H1 (cell line): ENCODE measurements around the gene HNRNPA3. TPM values are rescaled to one million over a fixed set of nuclear protein-coding genes. Genes with fewer than 3 reads are reported as not detected.

Experiments
- CTCF ChIA-PET: fragments of 300-600 bp; sonication (Branson Sonifier 250); formaldehyde crosslinking; loops from one replicate; lab custom pipeline; 2021; ENCODE audit not compliant: partially characterized antibody; lab: Charles Lee
- POLR2A ChIA-PET: fragments of 300-600 bp; sonication (Branson Sonifier 250); formaldehyde crosslinking; loops from one replicate; lab custom pipeline; 2021; ENCODE audit warnings: inconsistent platforms; ENCODE audit not compliant: partially characterized antibody; lab: Charles Lee
- DNase-seq, 2 experiments: peaks; one replicate each; pipeline versions ENCODE4 v3.0.0 to v3.0.0-alpha.2; 2010 to 2022; ENCODE audit warnings: low spot score in 2 of 2, low read depth in 1 of 2, mixed read lengths in 1 of 2
- FAIRE-seq: peaks from 2 replicates; lab custom pipeline; 2011; peaks lifted over from hg19 to GRCh38; lab: Jason Lieb, UNC
- H2AFZ ChIP-seq: 2 replicates; pipeline ENCODE4 v1.8.1; 2012; ENCODE audit warnings: low read length, inconsistent platforms
- H2AK5ac ChIP-seq: 2 replicates; pipeline ENCODE4 v1.6.1; 2013; ENCODE audit warnings: low read depth, low read length
- H2BK120ac ChIP-seq: replicated peaks from 2 replicates; pipeline ENCODE3; 2013; ENCODE audit warnings: low read depth, low read length, inconsistent platforms
- H2BK12ac ChIP-seq: 2 replicates; pipeline ENCODE4 v1.6.1; 2013; ENCODE audit warnings: low read depth, low read length
- H2BK15ac ChIP-seq: 2 replicates; pipeline ENCODE4 v1.6.1; 2013; ENCODE audit warnings: low read length
- H2BK20ac ChIP-seq: 2 replicates; pipeline ENCODE4 v1.6.1; 2013; ENCODE audit warnings: low read length
- H2BK5ac ChIP-seq: 2 replicates; pipeline ENCODE4 v1.6.1; 2013; ENCODE audit warnings: low read depth, low read length
- H3K14ac ChIP-seq: 2 replicates; pipeline ENCODE4 v1.6.1; 2013; ENCODE audit warnings: inconsistent platforms; ENCODE audit not compliant: insufficient read length
- H3K18ac ChIP-seq: 2 replicates; pipeline ENCODE4 v1.6.1; 2013; ENCODE audit warnings: low read length; ENCODE audit errors: extremely low read depth
- H3K23ac ChIP-seq: 2 replicates; pipeline ENCODE4 v1.6.1; 2013; ENCODE audit warnings: inconsistent platforms; ENCODE audit not compliant: insufficient read length
- H3K23me2 ChIP-seq: 2 replicates; pipeline ENCODE4 v1.6.1; 2013; ENCODE audit warnings: low read depth, low read length
- H3K27ac ChIP-seq: 2 replicates; pipeline ENCODE4 v1.6.1; 2011; ENCODE audit warnings: low read depth, low read length, inconsistent platforms
- H3K27me3 ChIP-seq, 4 experiments: replicated peaks in 1 of 4; 1 replicate in 1 of 4; 2 replicates in 3 of 4; pipeline versions ENCODE4 v1.6.1 to v1.8.1; 2011 to 2013; ENCODE audit warnings: low read length in 3 of 4, mild to moderate bottlenecking in 3 of 4, inconsistent platforms in 2 of 4, mixed read lengths in 2 of 4, moderate library complexity in 1 of 4; ENCODE audit not compliant: control insufficient read depth in 3 of 4, insufficient read depth in 3 of 4; ENCODE audit errors: extremely low read depth in 1 of 4
- H3K36me3 ChIP-seq, 4 experiments: 2 replicates each; pipeline versions ENCODE4 v1.6.1 to v1.8.1; 2011 to 2013; ENCODE audit warnings: mild to moderate bottlenecking in 4 of 4, low read length in 3 of 4, moderate library complexity in 2 of 4, control low read depth in 1 of 4, inconsistent platforms in 1 of 4; ENCODE audit not compliant: insufficient read depth in 4 of 4, control insufficient read depth in 2 of 4
- H3K4ac ChIP-seq: replicated peaks from 2 replicates; pipeline ENCODE3; 2013; ENCODE audit warnings: low read length, low read depth, mixed read lengths, inconsistent platforms; ENCODE audit not compliant: insufficient read length
- H3K4me1 ChIP-seq, 4 experiments: replicated peaks in 1 of 4; 1 replicate in 1 of 4; 2 replicates in 3 of 4; pipeline versions ENCODE4 v1.6.1 to v1.8.1; 2011 to 2013; ENCODE audit warnings: low read length in 3 of 4, inconsistent platforms in 2 of 4, mixed read lengths in 1 of 4; ENCODE audit not compliant: insufficient read depth in 4 of 4, control insufficient read depth in 3 of 4
- H3K4me2 ChIP-seq, 2 experiments: 2 replicates each; pipeline versions ENCODE4 v1.6.1 to v1.8.1; 2011 to 2013; ENCODE audit warnings: low read depth in 2 of 2, low read length in 2 of 2, control low read depth in 1 of 2, inconsistent platforms in 1 of 2, mild to moderate bottlenecking in 1 of 2; ENCODE audit not compliant: insufficient read depth in 1 of 2
- H3K4me3 ChIP-seq, 4 experiments: fragments of 200-600, 300-600 bp in 1 of 4; sonication (generic), shearing (Covaris generic), sonication (Bioruptor Twin) in 1 of 4; 2 replicates each; pipeline versions ENCODE4 v1.5.1 to v1.8.1; 2011 to 2016; ENCODE audit warnings: low read length in 4 of 4, low read depth in 3 of 4, control low read depth in 2 of 4, inconsistent platforms in 2 of 4, mild to moderate bottlenecking in 2 of 4, mixed read lengths in 1 of 4, moderate library complexity in 1 of 4; ENCODE audit not compliant: insufficient read depth in 2 of 4; ENCODE audit errors: extremely low read depth in 1 of 4
- H3K56ac ChIP-seq: replicated peaks from 2 replicates; pipeline ENCODE3; 2013; ENCODE audit warnings: low read depth, mild to moderate bottlenecking, mixed read lengths, low read length, inconsistent platforms; ENCODE audit not compliant: insufficient read length
- H3K79me1 ChIP-seq: 2 replicates; pipeline ENCODE4 v1.6.1; 2013; ENCODE audit warnings: low read depth, low read length, control low read depth
- H3K79me2 ChIP-seq, 2 experiments: 2 replicates each; pipeline versions ENCODE4 v1.6.1 to v1.8.1; 2012 to 2013; ENCODE audit warnings: low read length in 2 of 2, mild to moderate bottlenecking in 2 of 2, inconsistent platforms in 1 of 2; ENCODE audit not compliant: insufficient read depth in 2 of 2, control insufficient read depth in 1 of 2
- H3K9ac ChIP-seq, 4 experiments: replicated peaks in 1 of 4; 1 replicate in 1 of 4; 2 replicates in 3 of 4; pipeline versions ENCODE4 v1.6.1 to v1.8.1; 2011 to 2013; ENCODE audit warnings: low read depth in 3 of 4, low read length in 3 of 4, control low read depth in 2 of 4, mild to moderate bottlenecking in 2 of 4, moderate library complexity in 2 of 4, inconsistent platforms in 1 of 4; ENCODE audit errors: extremely low read depth in 1 of 4
- H3K9me3 ChIP-seq, 2 experiments: 2 replicates each; pipeline versions ENCODE4 v1.6.1 to v1.8.1; 2012 to 2013; ENCODE audit warnings: mild to moderate bottlenecking in 2 of 2, moderate library complexity in 2 of 2, control low read depth in 1 of 2, inconsistent platforms in 1 of 2, low read depth in 1 of 2, low read length in 1 of 2, mixed read lengths in 1 of 2; ENCODE audit not compliant: insufficient read depth in 2 of 2
- H4K20me1 ChIP-seq, 2 experiments: replicated peaks in 1 of 2; 2 replicates each; pipeline versions ENCODE3 to v1.8.1; 2011 to 2013; ENCODE audit warnings: inconsistent platforms in 2 of 2, low read length in 2 of 2, mild to moderate bottlenecking in 1 of 2; ENCODE audit not compliant: insufficient read depth in 2 of 2, control insufficient read depth in 1 of 2
- H4K5ac ChIP-seq: 2 replicates; pipeline ENCODE4 v1.6.1; 2013; ENCODE audit warnings: low read length, low read depth, mixed read lengths, inconsistent platforms; ENCODE audit not compliant: insufficient read length
- H4K8ac ChIP-seq: 2 replicates; pipeline ENCODE4 v1.8.0; 2013; ENCODE audit warnings: mild to moderate bottlenecking, moderate library complexity, low read length, inconsistent platforms; ENCODE audit not compliant: insufficient read depth; ENCODE audit errors: extremely low read depth
- H4K91ac ChIP-seq: replicated peaks from 2 replicates; pipeline ENCODE3; 2013; ENCODE audit warnings: low read length, mixed read lengths, inconsistent platforms; ENCODE audit not compliant: insufficient read length
- CEBPB ChIP-seq: IDR thresholded peaks from 2 replicates; pipeline ENCODE4 v1.6.1; 2012; ENCODE audit warnings: low read depth, low read length
- E2F6 ChIP-seq: IDR thresholded peaks from 2 replicates; pipeline ENCODE4 v1.6.1; 2012; ENCODE audit warnings: inconsistent platforms
- HDAC2 ChIP-seq, 2 experiments: fragments of 300-600 bp in 1 of 2; sonication (generic) in 1 of 2; IDR thresholded peaks; 2 replicates each; pipeline ENCODE4 v1.6.1; 2011 to 2012; ENCODE audit warnings: low read depth in 2 of 2, low read length in 2 of 2, mild to moderate bottlenecking in 2 of 2, moderate library complexity in 2 of 2, borderline replicate concordance in 1 of 2, inconsistent platforms in 1 of 2
- JUND ChIP-seq: IDR thresholded peaks from 2 replicates; pipeline ENCODE4 v1.6.1; 2011; ENCODE audit warnings: mild to moderate bottlenecking, improper control_type of control experiment, low read length
- KDM5A ChIP-seq: fragments of 200-600 bp; IDR thresholded peaks from 2 replicates; pipeline ENCODE4 v1.7.1; 2012; ENCODE audit warnings: mild to moderate bottlenecking, low read length, inconsistent platforms, mixed read lengths
- NANOG ChIP-seq: IDR thresholded peaks from 2 replicates; pipeline ENCODE4 v1.6.1; 2011; ENCODE audit warnings: low read length, low read depth, mild to moderate bottlenecking, inconsistent platforms; ENCODE audit not compliant: insufficient read depth, poor library complexity, severe bottlenecking
- RBBP5 ChIP-seq: IDR thresholded peaks from 2 replicates; pipeline ENCODE4 v1.7.1; 2012; ENCODE audit warnings: low read depth, mild to moderate bottlenecking, inconsistent platforms, low read length, moderate library complexity, borderline replicate concordance
- SIN3A ChIP-seq, 2 experiments: IDR thresholded peaks in 1 of 2; conservative IDR thresholded peaks in 1 of 2; 2 replicates each; pipeline ENCODE4 v1.6.1; 2011 to 2012; ENCODE audit warnings: low read length in 2 of 2, improper control_type of control experiment in 1 of 2, low read depth in 1 of 2, mild to moderate bottlenecking in 1 of 2
- SP4 ChIP-seq: IDR thresholded peaks from 2 replicates; pipeline ENCODE4 v1.6.1; 2012; ENCODE audit warnings: low read length, inconsistent platforms
- WGBS, 2 experiments: shearing (Covaris generic) in 1 of 2; methylation state at CpG; one replicate each; pipeline versions ENCODE4 v1.1.6 to v1.1.7; 2013 to 2015; ENCODE audit warnings: low lambda C conversion rate in 2 of 2, mixed read lengths in 2 of 2, inconsistent platforms in 1 of 2, low coverage in 1 of 2, missing lambda C conversion rate in 1 of 2; ENCODE audit not compliant: insufficient replicate concordance in 2 of 2, insufficient coverage in 1 of 2, insufficient read length in 1 of 2; ENCODE audit errors: extremely low coverage in 1 of 2, missing lambda C conversion rate in 1 of 2; 5-methylcytosine and 5-hydroxymethylcytosine counted together
- polyA plus RNA-seq, 7 experiments: library from polyadenylated mRNA; depleted of rRNA in 3 of 7; stranded (reverse) in 5 of 7; unstranded in 2 of 7; fragments of >200 nt in 5 of 7; fragments of 200-250 nt in 2 of 7; gene quantifications; 1 replicate in 5 of 7; 2 replicates in 1 of 7; 4 replicates in 1 of 7; pipeline versions ENCODE4 v1.2.1 to v1.2.3, GENCODE V29; 2011 to 2013; ENCODE audit warnings: missing spikeins in 2 of 7, mixed read lengths in 2 of 7
- total RNA-seq: library from RNA; stranded (reverse); fragmentation: NEBNext Ultra II Directional; extraction: Animal tissue kit (Norgen Biotek cat#: 25700); gene quantifications from 2 replicates; pipeline ENCODE4 v1.2.1, GENCODE V29; 2021

The HNRNPA3 gene
- total and polyA plus RNA-seq, 2 of the 8 experiments (the other 6 are each of a cell fraction or from before 2014, with no cell fraction given), result 66.1 to 408 TPM

DNA sequence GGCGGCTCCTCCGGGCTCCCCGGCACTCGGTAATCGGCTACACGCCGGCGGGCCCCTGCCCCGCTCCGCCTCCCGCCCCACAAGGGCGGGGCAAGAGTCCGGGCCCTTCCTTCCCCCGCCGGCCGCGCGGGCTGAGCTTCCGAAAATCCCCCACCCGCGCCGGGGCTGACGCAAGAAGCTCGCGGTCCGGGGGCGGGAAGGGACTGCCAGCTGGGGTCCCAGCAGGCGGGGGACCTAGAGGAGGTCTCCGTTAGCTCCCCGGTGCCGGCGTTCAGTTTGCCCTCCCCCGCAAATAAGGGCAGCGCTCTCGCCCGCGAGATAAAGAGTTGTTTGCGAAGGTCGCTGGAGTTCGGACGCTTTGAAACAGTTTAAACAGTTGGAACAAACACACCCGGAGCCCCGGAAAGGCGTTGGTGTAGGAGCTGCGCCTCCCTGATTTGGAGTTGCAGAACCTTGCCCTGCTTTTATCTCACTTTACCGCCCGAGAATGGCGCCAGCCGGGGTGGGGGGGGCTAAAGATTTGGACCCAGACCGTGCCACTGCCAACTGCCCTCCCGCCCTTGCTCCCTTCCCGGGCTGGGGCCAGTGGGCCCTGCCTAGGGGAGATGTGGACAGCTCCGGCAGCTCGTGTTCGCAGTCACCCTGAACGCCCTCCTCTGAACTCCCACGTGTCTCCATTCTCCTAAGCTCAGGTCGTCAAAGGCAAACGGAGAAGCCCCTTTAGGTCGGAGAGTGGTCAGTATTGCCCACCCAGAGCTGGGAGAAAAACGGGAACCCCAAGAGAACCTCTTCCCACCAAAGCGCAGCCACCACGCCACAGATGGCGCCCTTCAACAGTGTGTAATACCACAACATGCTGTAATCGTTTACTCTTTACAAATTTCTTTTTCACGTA lies 52.3 kb downstream of the HNRNPA3 start, which contains the start of gene NFE2L2:
Gene NFE2L2, minus strand, starts transcription at position 35 of the 895 bp plus-strand sequence. CDS start 151 bp downstream, outside the sequence.
- peak within 1 kb of the TSS; percentile 90 for H2AFZ ChIP-seq
- H3K23me2 ChIP-seq, result peaks cover 6% of the 10 kb centered on the region
- 0 out of 2 replicates have a peak within 1 kb of the TSS, but pooled peaks have one; percentile 90 for H2BK15ac ChIP-seq
- H3K4me3 ChIP-seq, result peak within 1 kb of the TSS; percentile 71 to 82 (median 78)
- peak within 1 kb of the TSS; percentile 81 for H2BK120ac ChIP-seq
- H3K4ac ChIP-seq, result peak within 1 kb of the TSS; percentile 71
- H3K36me3 ChIP-seq, result no peaks in the 10 kb centered on the region
- peak within 1 kb of the TSS; percentile 69 to 75 for H3K4me2 ChIP-seq
- 0 out of 2 replicates have a peak within 1 kb of the TSS, but pooled peaks have one; percentile 48 for H2BK20ac ChIP-seq
- no peaks in the 10 kb centered on the region for H3K9me3 ChIP-seq
- POLR2A ChIA-PET, result interaction anchor here (0.5 to 5.4 kb wide), 31 partner anchors 8 to 127 kb away, joined by 3 to 74 read pairs (median 4); partner anchors contain the start of genes AGPS and HNRNPA3
- peaks cover 0 to 2% (median 2%) of the 10 kb centered on the region in 4 experiments; a peak in 3 of 7 replicates for H3K4me1 ChIP-seq
- no peak within 1 kb of the TSS for H3K14ac ChIP-seq
- peak within 1 kb of the TSS; percentile 76 for H3K18ac ChIP-seq
- peak; percentile 17 to 85 for DNase-seq
- H3K27me3 ChIP-seq, result no peaks in the 10 kb centered on the region
- H3K9ac ChIP-seq, result peak within 1 kb of the TSS; percentile 43 to 94 (median 86)
- H3K79me1 ChIP-seq, result no peaks in the 10 kb centered on the region
- peak within 1 kb of the TSS; percentile 96 for H4K8ac ChIP-seq
- FAIRE-seq, result no peak
- peak within 1 kb of the TSS; percentile 97; the same call in 1 of the 2 replicates for H2BK12ac ChIP-seq
- 2% methylated on average over 50 of the region's 66 CpGs; no CpG with 5 or more reads in 1 of the 2 experiments for WGBS, 2 experiments
- CTCF ChIA-PET, result interaction anchor here (0.7 to 4.2 kb wide), 17 partner anchors 11 to 613 kb away, joined by 3 to 32 read pairs (median 5); no protein-coding TSS in a partner anchor
- H3K27ac ChIP-seq, result peak within 1 kb of the TSS; percentile 90
- peaks cover 4 to 35% of the 10 kb centered on the region in 2 experiments; a peak in 3 of 4 replicates for H3K79me2 ChIP-seq
- no peak within 1 kb of the TSS for H2AK5ac ChIP-seq
- H3K56ac ChIP-seq, result peak within 1 kb of the TSS; percentile 91
- peak within 1 kb of the TSS; percentile 91 for H2BK5ac ChIP-seq
- H4K20me1 ChIP-seq, result peaks cover 3 to 4% of the 10 kb centered on the region in 2 experiments
- H4K5ac ChIP-seq, result peak within 1 kb of the TSS; percentile 93
- H3K23ac ChIP-seq, result no peak within 1 kb of the TSS
- peak within 1 kb of the TSS; percentile 94 for H4K91ac ChIP-seq
- TF ChIP-seq RBBP5 (0 out of 2 replicates have a peak, but pooled peaks have one; percentile 52), NANOG (no peak), SIN3A (conservative IDR thresholded peaks at IDR 0.05 in 1 of 2, IDR thresholded peaks at IDR 0.05 in 1 of 2; ENCODE audit: low read depth in 1 of 2, low read length in 2 of 2) (peak in 1 of 2 experiments; percentile 70; a peak in 1 of 4 replicates), SP4 (no peak), KDM5A (no peak), CEBPB (peak; percentile 73; the same call in 1 of the 2 replicates), E2F6 (peak; percentile 11; the same call in 1 of the 2 replicates), HDAC2 (IDR thresholded peaks at IDR 0.05; ENCODE audit: borderline replicate concordance in 1 of 2, low read depth in 2 of 2, low read length in 2 of 2) (no peak), JUND (no peak)
